Bronchial epithelial cell (primary cell): ENCODE data around the gene QPCT. TPM values are rescaled to one million over a fixed set of nuclear protein-coding genes. Genes with fewer than 3 reads are reported as not detected.

Experiments
- DNase-seq: peaks from one replicate; pipeline ENCODE4 v3.0.0-alpha.2; 2010; ENCODE audit warnings: low read depth
- FAIRE-seq: peaks from 2 replicates; lab custom pipeline; 2011; peaks lifted over from hg19 to GRCh38; lab: Jason Lieb, UNC
- H3K27me3 ChIP-seq: 2 replicates; pipeline ENCODE4 v1.5.1; 2011; ENCODE audit warnings: low read length; ENCODE audit not compliant: control insufficient read depth, insufficient read depth
- H3K36me3 ChIP-seq: 2 replicates; pipeline ENCODE4 v1.5.1; 2011; ENCODE audit warnings: low read length; ENCODE audit not compliant: control insufficient read depth, insufficient read depth
- H3K4me3 ChIP-seq: 2 replicates; pipeline ENCODE4 v1.5.1; 2011; ENCODE audit warnings: mild to moderate bottlenecking, low read depth, low read length, control low read depth
- total RNA-seq: library from RNA; depleted of rRNA; stranded (reverse); fragments of >200 nt; gene quantifications from 2 replicates; pipeline ENCODE4 v1.2.1, GENCODE V29; 2014
- TF ChIP-seq, protein P1 (sequence below): IDR thresholded peaks from 2 replicates; pipeline ENCODE4 v1.5.1; 2011; ENCODE audit warnings: mild to moderate bottlenecking, moderate library complexity, low read length, control low read depth, inconsistent platforms; ENCODE audit not compliant: insufficient read depth, severe bottlenecking

The QPCT gene
- total RNA-seq, 1 donor from 2014 or later, result 7.6 TPM

- H3K36me3 ChIP-seq, result no peaks in the 10 kb centered on the region
- peak; percentile 53 for DNase-seq
- H3K27me3 ChIP-seq, result no peaks in the 10 kb centered on the region
- no peak for FAIRE-seq
- no peak overlapping the region for H3K4me3 ChIP-seq
- TF ChIP-seq, protein P1, sequence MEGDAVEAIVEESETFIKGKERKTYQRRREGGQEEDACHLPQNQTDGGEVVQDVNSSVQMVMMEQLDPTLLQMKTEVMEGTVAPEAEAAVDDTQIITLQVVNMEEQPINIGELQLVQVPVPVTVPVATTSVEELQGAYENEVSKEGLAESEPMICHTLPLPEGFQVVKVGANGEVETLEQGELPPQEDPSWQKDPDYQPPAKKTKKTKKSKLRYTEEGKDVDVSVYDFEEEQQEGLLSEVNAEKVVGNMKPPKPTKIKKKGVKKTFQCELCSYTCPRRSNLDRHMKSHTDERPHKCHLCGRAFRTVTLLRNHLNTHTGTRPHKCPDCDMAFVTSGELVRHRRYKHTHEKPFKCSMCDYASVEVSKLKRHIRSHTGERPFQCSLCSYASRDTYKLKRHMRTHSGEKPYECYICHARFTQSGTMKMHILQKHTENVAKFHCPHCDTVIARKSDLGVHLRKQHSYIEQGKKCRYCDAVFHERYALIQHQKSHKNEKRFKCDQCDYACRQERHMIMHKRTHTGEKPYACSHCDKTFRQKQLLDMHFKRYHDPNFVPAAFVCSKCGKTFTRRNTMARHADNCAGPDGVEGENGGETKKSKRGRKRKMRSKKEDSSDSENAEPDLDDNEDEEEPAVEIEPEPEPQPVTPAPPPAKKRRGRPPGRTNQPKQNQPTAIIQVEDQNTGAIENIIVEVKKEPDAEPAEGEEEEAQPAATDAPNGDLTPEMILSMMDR, result no peak
These were observed 18.1 kb upstream of the QPCT start for GRCh38 chr2:37326285-37326684.

GRCh38 chr2:37326866-37327634 is 17.4 kb upstream of the QPCT start:
- H3K4me3 ChIP-seq, result no peak overlapping the region
- peak; percentile 15 for DNase-seq
- TF ChIP-seq, protein P1, result no peak
- no peaks in the 10 kb centered on the region for H3K36me3 ChIP-seq
- no peak for FAIRE-seq
- no peaks in the 10 kb centered on the region for H3K27me3 ChIP-seq

- TF ChIP-seq, protein P1, result no peak
- Histone ChIP-seq H3K36me3 (no peaks in the 10 kb centered on the region), H3K27me3 (no peaks in the 10 kb centered on the region), H3K4me3 (no peak overlapping the region)
- no peak for DNase-seq
- no peak for FAIRE-seq
These were observed 13.7 kb upstream of the QPCT start for GRCh38 chr2:37330681-37331080.

GRCh38 chr2:37332560-37332959 is 11.9 kb upstream of the QPCT start:
- peak; percentile 15 for DNase-seq
- Histone ChIP-seq H3K27me3 (no peaks in the 10 kb centered on the region), H3K4me3 (no peak overlapping the region), H3K36me3 (no peaks in the 10 kb centered on the region)
- TF ChIP-seq, protein P1, result no peak
- no peak for FAIRE-seq

DNA sequence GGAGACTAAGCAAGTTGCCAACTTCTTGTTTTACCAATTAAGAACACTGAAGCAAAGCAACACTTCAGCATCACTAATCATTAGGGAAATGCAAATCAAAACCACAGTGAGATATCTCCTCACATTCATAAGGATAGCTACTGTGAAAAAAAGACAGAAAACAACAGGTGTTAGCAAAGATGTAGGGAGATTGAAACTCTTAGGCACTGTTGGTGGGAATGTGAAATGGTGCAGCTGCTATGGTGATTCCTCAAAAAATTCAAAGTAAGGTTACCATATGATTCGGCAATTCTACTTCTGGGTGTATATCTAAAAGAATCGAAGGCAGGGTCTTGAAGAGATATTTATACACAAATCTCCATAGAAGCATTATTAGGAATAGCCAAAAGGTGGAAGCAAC is 11.2 kb upstream of the QPCT start:
- Histone ChIP-seq H3K27me3 (no peaks in the 10 kb centered on the region), H3K4me3 (no peak overlapping the region), H3K36me3 (no peaks in the 10 kb centered on the region)
- DNase-seq (no peak), FAIRE-seq (no peak)
- TF ChIP-seq, protein P1, result no peak
